Fibroblast of villous mesenchyme (primary cell): Measurements from ENCODE around the gene MYO1D. TPM values are rescaled to one million over a fixed set of nuclear protein-coding genes. Genes with fewer than 3 reads are reported as not detected.

Source experiments
- DNase-seq: peaks from one replicate; pipeline ENCODE4 v3.0.0-alpha.2; 2010; ENCODE audit warnings: low read depth
- H3K4me3 ChIP-seq: 2 replicates; pipeline ENCODE4 v1.5.1; 2011; ENCODE audit warnings: low read depth, mild to moderate bottlenecking, low read length
- total RNA-seq: library from RNA; depleted of rRNA; stranded (reverse); fragments of >200 nt; gene quantifications from 2 replicates; pipeline ENCODE4 v1.2.3, GENCODE V29; 2012
- TF ChIP-seq, protein P1 (sequence below): IDR thresholded peaks from 2 replicates; pipeline ENCODE4 v1.5.1; 2012; ENCODE audit warnings: low read depth, mild to moderate bottlenecking, low read length; ENCODE audit not compliant: insufficient read depth

MYO1D gene
- total RNA-seq, 1 donor = 19.0 TPM

DNA sequence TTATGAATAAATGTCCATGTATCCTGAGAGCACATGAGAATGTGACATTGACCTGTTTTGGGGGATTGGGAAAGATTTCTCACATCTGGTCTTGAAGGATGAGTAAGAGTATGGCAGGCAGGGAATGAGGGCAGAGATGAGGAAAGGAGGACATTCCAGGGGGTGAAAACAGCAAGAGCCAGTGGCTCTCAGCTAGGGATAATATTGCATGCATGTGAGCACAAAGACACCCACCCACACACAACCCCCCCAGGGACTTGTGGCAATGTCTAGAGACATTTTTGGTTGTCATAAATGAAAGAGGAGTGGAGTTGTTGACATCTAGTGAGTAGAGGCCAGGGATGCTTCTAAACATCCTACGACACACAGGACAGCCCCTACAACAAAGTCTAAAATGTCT is 6.0 kb downstream of the MYO1D start:
- TF ChIP-seq, protein P1, sequence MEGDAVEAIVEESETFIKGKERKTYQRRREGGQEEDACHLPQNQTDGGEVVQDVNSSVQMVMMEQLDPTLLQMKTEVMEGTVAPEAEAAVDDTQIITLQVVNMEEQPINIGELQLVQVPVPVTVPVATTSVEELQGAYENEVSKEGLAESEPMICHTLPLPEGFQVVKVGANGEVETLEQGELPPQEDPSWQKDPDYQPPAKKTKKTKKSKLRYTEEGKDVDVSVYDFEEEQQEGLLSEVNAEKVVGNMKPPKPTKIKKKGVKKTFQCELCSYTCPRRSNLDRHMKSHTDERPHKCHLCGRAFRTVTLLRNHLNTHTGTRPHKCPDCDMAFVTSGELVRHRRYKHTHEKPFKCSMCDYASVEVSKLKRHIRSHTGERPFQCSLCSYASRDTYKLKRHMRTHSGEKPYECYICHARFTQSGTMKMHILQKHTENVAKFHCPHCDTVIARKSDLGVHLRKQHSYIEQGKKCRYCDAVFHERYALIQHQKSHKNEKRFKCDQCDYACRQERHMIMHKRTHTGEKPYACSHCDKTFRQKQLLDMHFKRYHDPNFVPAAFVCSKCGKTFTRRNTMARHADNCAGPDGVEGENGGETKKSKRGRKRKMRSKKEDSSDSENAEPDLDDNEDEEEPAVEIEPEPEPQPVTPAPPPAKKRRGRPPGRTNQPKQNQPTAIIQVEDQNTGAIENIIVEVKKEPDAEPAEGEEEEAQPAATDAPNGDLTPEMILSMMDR = no peak
- DNase-seq = peak; percentile 63
- H3K4me3 ChIP-seq = no peak overlapping the region

DNA sequence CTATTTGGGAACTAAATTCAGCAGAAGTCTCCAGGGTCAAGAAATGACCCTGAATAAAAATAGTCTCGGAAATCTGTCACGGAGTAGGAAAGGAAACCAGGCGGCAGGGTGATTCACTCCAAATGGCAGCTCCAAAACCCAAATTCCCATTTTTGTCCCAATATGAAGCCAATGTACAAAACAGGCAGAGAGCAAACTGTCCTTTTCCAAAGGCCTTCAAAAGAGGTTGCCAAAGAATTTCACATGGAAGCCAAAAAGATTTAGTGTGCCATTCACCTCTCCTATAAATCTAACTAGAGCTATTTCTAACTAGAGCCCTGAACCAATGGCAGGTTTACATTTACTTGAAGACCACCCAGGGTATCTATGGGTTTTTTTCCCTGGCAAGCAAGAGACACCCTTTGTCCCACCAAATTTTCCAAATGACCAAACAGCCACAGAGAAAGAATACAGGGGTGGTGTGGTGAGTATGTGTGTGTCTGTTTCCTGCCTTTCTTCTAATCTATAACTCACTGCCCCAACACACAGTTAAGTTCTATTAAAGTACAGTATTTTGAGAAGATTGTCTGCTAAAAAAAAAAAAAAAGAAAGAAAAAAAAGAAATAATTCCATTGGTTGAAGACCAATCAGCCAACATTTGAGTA is 6.8 kb downstream of the MYO1D start:
- H3K4me3 ChIP-seq = no peak overlapping the region
- DNase-seq = peak; percentile 56
- TF ChIP-seq, protein P1 = no peak

DNA sequence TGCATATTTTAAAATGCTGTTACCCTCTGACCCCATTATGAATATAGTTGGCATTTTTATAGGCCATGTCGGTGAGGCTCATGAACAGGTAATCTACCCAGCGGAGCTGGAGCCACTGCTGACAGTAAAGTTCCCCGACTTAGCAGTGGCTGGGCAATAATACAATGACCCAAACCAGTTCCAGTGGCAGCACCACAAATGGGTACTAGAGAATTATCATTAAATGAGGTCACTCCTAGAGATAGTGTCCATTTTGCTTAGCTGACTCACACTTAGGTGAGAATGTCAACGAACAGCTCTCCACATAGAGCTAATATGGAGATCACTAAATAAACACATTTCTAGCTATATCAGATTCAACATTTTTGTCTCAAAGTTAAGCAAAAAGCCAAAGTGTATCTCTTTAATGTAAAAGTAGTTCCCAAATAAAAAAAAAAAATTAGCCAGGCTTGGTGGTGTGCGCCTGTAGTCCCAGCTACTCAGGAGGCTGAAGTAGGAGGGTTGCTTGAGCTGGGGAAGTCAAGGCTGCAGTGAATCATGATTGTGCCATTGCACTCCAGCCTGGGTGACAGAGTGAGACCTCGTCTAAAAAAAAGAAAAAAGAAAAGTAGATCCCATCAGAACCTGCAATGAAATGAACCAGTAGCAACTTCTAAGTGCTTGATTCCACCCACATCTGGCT is 7.4 kb downstream of the MYO1D start:
- TF ChIP-seq, protein P1 = no peak
- DNase-seq = no peak
- no peak overlapping the region for H3K4me3 ChIP-seq

DNA sequence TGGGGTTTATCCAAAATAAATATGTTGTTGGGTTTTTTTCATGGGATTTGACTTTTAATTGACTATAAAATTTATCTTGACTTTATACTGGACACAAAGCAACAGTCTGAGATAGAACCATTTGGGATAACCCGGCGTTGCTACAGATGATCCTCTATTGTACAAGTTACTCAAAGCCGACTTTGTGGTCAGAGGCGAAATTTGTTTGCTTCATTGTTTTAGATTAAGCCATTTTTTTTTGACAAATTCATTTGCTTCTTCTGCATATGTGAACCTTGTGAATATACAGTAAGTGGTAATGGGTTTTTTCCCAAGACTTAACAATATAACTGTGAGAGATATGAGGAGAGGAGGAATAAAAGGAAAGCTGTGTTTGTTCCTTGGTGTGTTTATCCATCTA is 11.8 kb downstream of the MYO1D start:
- DNase-seq = no peak
- TF ChIP-seq, protein P1 = no peak
- H3K4me3 ChIP-seq = no peak overlapping the region

DNA sequence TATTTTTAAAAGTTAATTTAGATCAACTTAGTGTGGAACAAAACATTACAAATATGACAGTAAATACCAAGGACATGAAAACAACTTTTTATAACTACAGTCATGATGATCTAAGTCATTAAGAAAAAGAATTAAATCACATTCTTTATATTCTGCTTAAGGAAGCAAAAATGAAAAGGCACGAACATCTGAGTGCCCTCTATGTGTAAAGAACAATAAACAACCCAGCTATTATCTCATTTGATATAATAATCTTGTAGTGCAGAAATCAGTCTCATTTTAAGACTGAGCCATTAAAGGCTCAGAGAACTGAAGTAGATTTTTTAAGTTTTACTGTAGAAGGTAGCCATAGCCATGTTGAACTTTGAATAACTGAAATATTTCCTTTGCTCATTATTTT is 13.4 kb downstream of the MYO1D start:
- no peak overlapping the region for H3K4me3 ChIP-seq
- TF ChIP-seq, protein P1 = no peak
- no peak for DNase-seq

DNA sequence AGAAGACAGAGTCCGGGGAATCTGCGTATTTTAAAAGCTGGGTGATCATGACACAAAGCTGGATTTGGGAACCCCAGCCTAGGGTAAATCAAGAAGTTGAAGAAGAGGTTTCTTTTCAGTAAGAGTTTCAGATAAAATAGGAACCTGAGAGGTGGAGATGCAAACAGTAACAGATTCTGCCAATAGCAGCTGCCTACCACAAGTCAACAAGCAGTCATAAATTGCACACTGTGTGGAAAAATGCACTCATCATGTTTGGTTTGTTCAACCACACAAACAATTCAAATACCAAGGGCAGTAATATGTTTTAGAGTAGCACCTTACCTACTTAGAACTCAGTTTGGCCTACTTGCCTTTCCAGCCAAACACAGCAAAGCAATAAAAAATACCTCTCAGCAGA is 14.0 kb downstream of the MYO1D start:
- TF ChIP-seq, protein P1 = no peak
- no peak for DNase-seq
- H3K4me3 ChIP-seq = no peak overlapping the region
